Trophoblast cell (in vitro differentiated cells and primary cell): ENCODE data around the gene NCOA7.

Experiments
- DNase-seq, 2 donors: peaks; one replicate each; pipeline ENCODE4 v3.0.0-alpha.2; 2016
- H2AFZ ChIP-seq: 2 replicates; pipeline ENCODE4 v1.6.1; 2013; ENCODE audit warnings: low read length, moderate library complexity, mild to moderate bottlenecking; ENCODE audit not compliant: insufficient read depth, poor library complexity
- H2AK5ac ChIP-seq: 2 replicates; pipeline ENCODE4 v1.6.1; 2013; ENCODE audit warnings: mild to moderate bottlenecking, low read length
- H2BK120ac ChIP-seq: 2 replicates; pipeline ENCODE4 v1.6.1; 2013; ENCODE audit warnings: low read length, mild to moderate bottlenecking, moderate library complexity; ENCODE audit not compliant: insufficient read depth, poor library complexity
- H2BK12ac ChIP-seq: 2 replicates; pipeline ENCODE4 v1.6.1; 2013; ENCODE audit warnings: mild to moderate bottlenecking, low read length, moderate library complexity
- H2BK5ac ChIP-seq: 2 replicates; pipeline ENCODE4 v1.6.1; 2013; ENCODE audit warnings: low read length, low read depth, moderate library complexity, mild to moderate bottlenecking; ENCODE audit not compliant: poor library complexity
- H3K14ac ChIP-seq: 2 replicates; pipeline ENCODE4 v1.6.1; 2013; ENCODE audit warnings: mild to moderate bottlenecking, low read length
- H3K18ac ChIP-seq: 2 replicates; pipeline ENCODE4 v1.6.1; 2013; ENCODE audit warnings: mild to moderate bottlenecking, low read length
- H3K23ac ChIP-seq: 2 replicates; pipeline ENCODE4 v1.6.1; 2013; ENCODE audit warnings: low read length
- H3K27ac ChIP-seq: 2 replicates; pipeline ENCODE4 v1.5.1; 2013; ENCODE audit warnings: low read depth, mild to moderate bottlenecking, inconsistent platforms, low read length, moderate library complexity
- H3K27me3 ChIP-seq: 2 replicates; pipeline ENCODE4 v1.6.1; 2013; ENCODE audit warnings: inconsistent platforms, mild to moderate bottlenecking, low read length, moderate library complexity; ENCODE audit not compliant: insufficient read depth
- H3K36me3 ChIP-seq, 2 experiments: 1 replicate in 1 of 2; 2 replicates in 1 of 2; pipeline ENCODE4 v1.6.1; 2013; ENCODE audit warnings: low read length in 2 of 2, mild to moderate bottlenecking in 2 of 2, moderate library complexity in 1 of 2; ENCODE audit not compliant: insufficient read depth in 2 of 2, control insufficient read depth in 1 of 2
- H3K4ac ChIP-seq: 2 replicates; pipeline ENCODE4 v1.6.1; 2013; ENCODE audit warnings: low read depth, mild to moderate bottlenecking, low read length, moderate library complexity
- H3K4me1 ChIP-seq, 2 experiments: 1 replicate in 1 of 2; 2 replicates in 1 of 2; pipeline ENCODE4 v1.6.1; 2013; ENCODE audit warnings: low read length in 2 of 2, mild to moderate bottlenecking in 2 of 2, moderate library complexity in 1 of 2; ENCODE audit not compliant: insufficient read depth in 2 of 2, control insufficient read depth in 1 of 2
- H3K4me2 ChIP-seq: 2 replicates; pipeline ENCODE4 v1.6.1; 2013; ENCODE audit warnings: inconsistent platforms, mild to moderate bottlenecking, low read length, moderate library complexity
- H3K4me3 ChIP-seq: 2 replicates; pipeline ENCODE4 v1.5.1; 2013; ENCODE audit warnings: mild to moderate bottlenecking, low read depth, low read length, inconsistent platforms
- H3K79me1 ChIP-seq: one replicate; pipeline ENCODE4 v1.6.1; 2013; ENCODE audit warnings: low read length
- H3K79me2 ChIP-seq: 2 replicates; pipeline ENCODE4 v1.6.1; 2013; ENCODE audit warnings: low read length, mild to moderate bottlenecking; ENCODE audit not compliant: control insufficient read depth, insufficient read depth, poor library complexity
- H3K9ac ChIP-seq: 2 replicates; pipeline ENCODE4 v1.6.1; 2013; ENCODE audit warnings: mild to moderate bottlenecking, low read length
- H3K9me3 ChIP-seq: 2 replicates; pipeline ENCODE4 v1.6.1; 2013; ENCODE audit warnings: low read depth, mild to moderate bottlenecking, control low read depth, inconsistent platforms, low read length; ENCODE audit not compliant: insufficient read depth
- H4K12ac ChIP-seq: 2 replicates; pipeline ENCODE4 v1.6.1; 2013; ENCODE audit warnings: low read depth, mild to moderate bottlenecking, low read length, moderate library complexity
- H4K8ac ChIP-seq: 2 replicates; pipeline ENCODE4 v1.6.1; 2013; ENCODE audit warnings: low read depth, mild to moderate bottlenecking, low read length, moderate library complexity
- H4K91ac ChIP-seq: one replicate; pipeline ENCODE4 v1.6.1; 2013; ENCODE audit warnings: low read depth, mild to moderate bottlenecking, low read length, moderate library complexity
- WGBS: extraction: QIAGEN DNeasy Blood & Tissue Kit; methylation state at CpG from one replicate; pipeline ENCODE4 v1.1.7; 2013; ENCODE audit warnings: missing lambda C conversion rate; ENCODE audit not compliant: insufficient read length, insufficient coverage; ENCODE audit errors: extremely low coverage; 5-methylcytosine and 5-hydroxymethylcytosine counted together

The NCOA7 gene

DNA sequence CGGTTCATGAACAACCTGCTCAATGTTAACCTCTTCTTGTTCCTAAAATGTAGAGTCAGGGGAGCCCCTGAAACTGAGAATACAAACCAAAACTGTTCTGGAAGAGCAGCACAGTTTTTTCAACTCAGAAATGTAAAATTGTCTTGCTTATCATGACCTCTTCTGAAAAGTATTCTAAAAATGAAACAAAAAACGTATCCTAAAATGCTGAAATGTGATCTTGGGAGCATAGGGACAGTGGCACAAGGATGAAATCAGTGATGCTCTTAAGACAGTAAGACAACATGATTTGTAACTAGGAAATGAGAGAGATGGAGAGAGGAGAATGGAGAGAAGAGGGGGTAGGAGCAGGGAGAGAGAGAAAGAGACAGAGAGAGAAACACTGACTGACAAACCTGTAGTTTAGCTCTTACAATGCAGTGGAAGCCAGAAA lies 27.5 kb downstream of the NCOA7 start:
- no peak overlapping the region for H3K9ac ChIP-seq
- no CpG with 5 or more reads among the region's 2 CpGs for WGBS

DNA sequence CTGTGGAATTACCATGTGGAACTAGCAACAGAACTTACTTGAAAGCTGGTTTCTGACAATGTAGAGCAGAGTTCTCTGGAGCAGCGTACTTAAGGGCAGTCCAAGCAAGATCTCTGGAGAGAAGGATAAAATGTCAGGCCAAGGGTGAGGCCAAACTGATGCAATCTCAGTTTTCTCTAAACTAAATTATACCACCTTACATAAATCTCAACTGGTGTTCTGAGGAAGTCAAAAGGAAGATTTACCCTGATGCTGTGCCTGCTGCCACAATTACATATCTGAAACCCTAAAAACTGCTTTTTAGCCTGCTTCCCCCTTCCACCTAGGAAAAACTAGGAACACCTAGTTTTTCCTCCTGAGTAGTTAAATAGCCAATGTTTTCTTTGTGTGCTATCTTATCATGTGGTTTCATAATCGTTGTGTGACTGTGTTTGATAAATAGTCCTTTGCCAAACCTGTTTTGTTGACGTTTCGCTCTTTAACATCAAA lies 28.1 kb downstream of the NCOA7 start:
- Histone ChIP-seq H2AK5ac (no peak overlapping the region), H2AFZ (no peak overlapping the region), H4K91ac (no peak overlapping the region), H3K79me1 (no peaks in the 10 kb centered on the region), H3K9ac (no peak overlapping the region), H3K18ac (no peak overlapping the region), H3K4me2 (no peak overlapping the region), H3K9me3 (no peaks in the 10 kb centered on the region), H3K79me2 (no peaks in the 10 kb centered on the region), H4K12ac (no peak overlapping the region), H3K14ac (no peak overlapping the region), H2BK12ac (no peak overlapping the region), H2BK120ac (no peak overlapping the region), H3K4me3 (no peak overlapping the region), H3K4me1 (no peaks in the 10 kb centered on the region), H3K27ac (peak overlapping the region; percentile 39), H2BK5ac (no peak overlapping the region), H3K36me3 (peaks cover 0 to 5% of the 10 kb centered on the region in 2 experiments), H3K23ac (no peak overlapping the region), H3K4ac (no peak overlapping the region), H3K27me3 (no peaks in the 10 kb centered on the region), H4K8ac (no peak overlapping the region)
- no CpG with 5 or more reads among the region's 4 CpGs for WGBS
- DNase-seq, result peak in 1 of 2 donors; percentile 57

More for the DNA sequence above, 27.5 kb downstream of the NCOA7 start:
- H3K4me1 ChIP-seq, result no peaks in the 10 kb centered on the region
- no peak overlapping the region for H2BK5ac ChIP-seq
- H3K4me3 ChIP-seq, result no peak overlapping the region
- H3K27me3 ChIP-seq, result no peaks in the 10 kb centered on the region
- H4K91ac ChIP-seq, result no peak overlapping the region
- H3K9me3 ChIP-seq, result no peaks in the 10 kb centered on the region
- no peak overlapping the region for H3K27ac ChIP-seq
- H2AK5ac ChIP-seq, result no peak overlapping the region
- H2AFZ ChIP-seq, result no peak overlapping the region
- no peak overlapping the region for H3K4ac ChIP-seq
- H4K12ac ChIP-seq, result no peak overlapping the region
- no peak overlapping the region for H3K18ac ChIP-seq
- H3K4me2 ChIP-seq, result no peak overlapping the region
- no peaks in the 10 kb centered on the region for H3K79me2 ChIP-seq
- H3K14ac ChIP-seq, result no peak overlapping the region
- H3K23ac ChIP-seq, result no peak overlapping the region
- peaks cover 0 to 5% of the 10 kb centered on the region in 2 experiments for H3K36me3 ChIP-seq
- no peaks in the 10 kb centered on the region for H3K79me1 ChIP-seq
- peak in 1 of 2 donors; percentile 47 for DNase-seq
- H4K8ac ChIP-seq, result no peak overlapping the region
- no peak overlapping the region for H2BK120ac ChIP-seq
- H2BK12ac ChIP-seq, result no peak overlapping the region

DNA sequence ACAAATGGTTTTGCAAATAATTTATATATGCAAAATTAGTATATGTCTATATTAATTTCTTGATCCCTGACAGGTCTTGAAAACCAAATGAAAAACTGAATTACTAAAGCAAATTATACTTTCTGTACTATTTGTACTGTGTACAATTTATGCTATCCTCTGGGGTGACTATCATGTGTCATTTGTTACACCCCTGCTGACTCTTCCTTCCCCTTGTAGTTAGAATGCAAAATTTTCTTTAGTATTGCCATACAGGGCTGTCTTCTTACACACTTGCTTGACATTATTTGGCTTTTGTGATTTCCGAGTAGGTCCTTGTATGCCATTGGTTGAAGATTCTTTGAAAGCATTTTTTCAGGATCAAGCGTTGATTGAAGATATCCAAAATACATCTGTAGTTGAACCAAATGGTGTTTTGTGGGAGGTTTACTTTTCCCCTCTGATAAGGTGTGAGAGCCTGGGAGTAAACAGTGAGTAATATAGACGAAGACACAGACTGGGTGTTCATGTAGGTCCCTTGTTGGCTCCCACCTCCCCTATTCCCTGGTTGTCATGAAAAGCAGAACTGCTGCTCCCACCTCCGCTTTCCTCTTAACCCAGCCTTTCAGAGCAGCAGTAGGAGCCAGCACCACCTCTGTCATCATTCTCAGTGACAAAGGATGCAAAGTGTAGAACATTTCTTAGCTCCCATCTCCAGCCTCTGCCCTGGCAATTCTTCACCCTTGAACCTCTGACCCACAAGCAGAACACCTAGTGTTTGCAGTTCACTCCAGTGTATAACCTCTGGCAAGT lies 29.0 kb downstream of the NCOA7 start:
- H2BK12ac ChIP-seq, result no peak overlapping the region
- no peak overlapping the region for H3K14ac ChIP-seq
- H3K4me1 ChIP-seq, result no peaks in the 10 kb centered on the region
- no peak overlapping the region for H2AK5ac ChIP-seq
- no peak overlapping the region for H3K27ac ChIP-seq
- no peak overlapping the region for H3K4me2 ChIP-seq
- H3K36me3 ChIP-seq, result peaks cover 0 to 5% of the 10 kb centered on the region in 2 experiments
- no peak for DNase-seq
- H4K91ac ChIP-seq, result no peak overlapping the region
- H3K9me3 ChIP-seq, result no peaks in the 10 kb centered on the region
- no peaks in the 10 kb centered on the region for H3K79me2 ChIP-seq
- H4K12ac ChIP-seq, result no peak overlapping the region
- WGBS, result no CpG with 5 or more reads among the region's 4 CpGs
- no peak overlapping the region for H3K23ac ChIP-seq
- H2BK5ac ChIP-seq, result no peak overlapping the region
- H4K8ac ChIP-seq, result no peak overlapping the region
- H2AFZ ChIP-seq, result no peak overlapping the region
- H3K18ac ChIP-seq, result no peak overlapping the region
- H3K9ac ChIP-seq, result no peak overlapping the region
- no peak overlapping the region for H3K4ac ChIP-seq
- no peak overlapping the region for H2BK120ac ChIP-seq
- H3K79me1 ChIP-seq, result no peaks in the 10 kb centered on the region
- no peak overlapping the region for H3K4me3 ChIP-seq
- no peaks in the 10 kb centered on the region for H3K27me3 ChIP-seq

DNA sequence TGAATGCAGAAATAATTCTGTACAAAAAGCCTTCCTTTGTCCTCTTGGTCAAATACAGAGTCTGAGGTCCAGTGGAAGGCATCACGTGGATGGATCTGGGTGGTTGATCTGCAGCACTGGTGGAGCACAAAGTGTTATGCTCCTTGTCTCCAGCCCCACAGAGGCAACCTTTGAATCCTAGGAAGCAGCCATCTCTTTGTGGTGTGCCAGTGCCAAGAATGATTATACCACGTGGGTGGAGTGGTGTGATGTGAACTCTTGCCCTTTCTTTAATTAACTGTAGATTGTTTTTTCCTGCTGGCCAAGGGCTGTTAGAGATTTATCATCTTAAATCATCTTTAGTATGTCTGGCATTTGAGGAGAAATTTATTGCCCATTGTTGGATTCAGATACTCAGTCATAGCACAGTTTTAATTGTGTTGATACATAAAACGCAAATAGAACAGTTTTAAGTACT lies 31.1 kb downstream of the NCOA7 start:
- H2BK12ac ChIP-seq, result no peak overlapping the region
- H4K8ac ChIP-seq, result no peak overlapping the region
- H2BK5ac ChIP-seq, result no peak overlapping the region
- no peak overlapping the region for H2AFZ ChIP-seq
- no peaks in the 10 kb centered on the region for H3K79me1 ChIP-seq
- H4K91ac ChIP-seq, result no peak overlapping the region
- H3K27me3 ChIP-seq, result no peaks in the 10 kb centered on the region
- H3K14ac ChIP-seq, result no peak overlapping the region
- H4K12ac ChIP-seq, result no peak overlapping the region
- no peak overlapping the region for H3K23ac ChIP-seq
- no CpG with 5 or more reads among the region's 3 CpGs for WGBS
- DNase-seq, result no peak
- H3K4me1 ChIP-seq, result no peaks in the 10 kb centered on the region
- no peak overlapping the region for H3K18ac ChIP-seq
- no peak overlapping the region for H2AK5ac ChIP-seq
- no peak overlapping the region for H3K4me3 ChIP-seq
- peaks cover 0 to 5% of the 10 kb centered on the region in 2 experiments for H3K36me3 ChIP-seq
- no peaks in the 10 kb centered on the region for H3K79me2 ChIP-seq
- H3K9ac ChIP-seq, result no peak overlapping the region
- no peak overlapping the region for H3K27ac ChIP-seq
- H3K4me2 ChIP-seq, result no peak overlapping the region
- H2BK120ac ChIP-seq, result no peak overlapping the region
- H3K4ac ChIP-seq, result no peak overlapping the region
- no peaks in the 10 kb centered on the region for H3K9me3 ChIP-seq
